GM19239 (cell line): ENCODE measurements around the gene ZBED6.
"Not testable (repeated sequence)": the region's sequence is repeated elsewhere in the genome, so short reads cannot be mapped to it uniquely, and the experiment has no call there.

Experiments
- DNase-seq: peaks from one replicate; pipeline ENCODE4 v3.0.0; 2011; ENCODE audit warnings: low spot score; ENCODE audit not compliant: insufficient read length
- FAIRE-seq: peaks from 2 replicates; lab custom pipeline; 2011; peaks lifted over from hg19 to GRCh38; lab: Jason Lieb, UNC

ZBED6 gene

DNA sequence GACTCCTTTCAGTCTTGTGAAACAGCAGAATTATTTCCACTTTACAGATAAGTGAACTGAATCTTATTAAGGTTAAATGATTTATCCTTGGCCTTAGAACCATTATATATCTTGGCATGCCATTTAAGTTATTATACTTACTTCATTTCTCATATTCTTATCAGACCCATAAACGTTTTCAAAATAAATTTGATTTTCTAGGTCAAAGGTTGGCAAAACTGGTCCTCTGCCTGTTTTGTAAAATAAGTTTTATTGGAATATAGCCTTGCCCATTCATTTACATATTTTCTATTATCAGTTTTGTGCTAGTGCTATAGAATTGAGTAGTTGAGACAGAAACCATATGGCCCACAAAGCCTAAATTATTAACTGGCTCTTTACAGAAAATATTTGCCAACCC, 33.1 kb downstream of the ZBED6 start:
- DNase-seq (no peak), FAIRE-seq (no peak)

DNA sequence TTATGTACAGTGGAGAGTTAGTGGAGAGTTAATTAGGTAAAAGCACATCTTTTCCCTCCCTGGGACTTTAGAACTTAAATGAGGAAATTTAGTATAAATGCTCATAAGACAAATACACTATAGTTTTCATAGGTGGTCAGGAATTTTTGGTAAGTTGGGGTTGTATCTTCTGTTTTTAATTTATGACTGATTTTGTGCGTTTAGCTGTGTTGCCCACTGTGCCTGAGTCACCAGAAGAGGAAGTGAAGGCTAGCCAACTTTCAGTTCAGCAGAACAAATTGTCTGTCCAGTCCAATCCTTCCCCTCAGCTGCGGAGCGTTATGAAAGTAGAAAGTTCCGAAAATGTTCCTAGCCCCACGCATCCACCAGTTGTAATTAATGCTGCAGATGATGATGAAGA, 33.8 kb downstream of the ZBED6 start:
- not testable (repeated sequence) for DNase-seq, FAIRE-seq

DNA sequence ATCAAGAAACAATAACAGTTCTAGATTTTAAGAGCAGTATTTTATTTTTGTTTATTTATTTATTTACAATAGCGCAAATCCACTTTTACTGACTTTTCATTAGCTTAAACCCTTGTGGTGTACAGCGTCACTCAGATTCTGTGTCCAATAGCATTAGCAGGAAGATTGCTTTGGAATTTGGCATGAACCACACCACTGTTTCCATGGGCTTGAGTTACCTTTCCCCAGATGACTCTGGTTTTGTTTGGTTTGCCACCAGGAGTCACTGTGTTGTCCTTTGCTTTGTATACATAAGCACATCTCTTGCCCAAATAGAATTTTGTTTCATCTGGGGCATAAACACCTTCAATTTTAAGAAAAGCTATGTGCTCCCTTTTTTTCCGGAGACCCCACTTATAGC, 40.1 kb downstream of the ZBED6 start:
- no peak for FAIRE-seq
- no peak for DNase-seq

DNA sequence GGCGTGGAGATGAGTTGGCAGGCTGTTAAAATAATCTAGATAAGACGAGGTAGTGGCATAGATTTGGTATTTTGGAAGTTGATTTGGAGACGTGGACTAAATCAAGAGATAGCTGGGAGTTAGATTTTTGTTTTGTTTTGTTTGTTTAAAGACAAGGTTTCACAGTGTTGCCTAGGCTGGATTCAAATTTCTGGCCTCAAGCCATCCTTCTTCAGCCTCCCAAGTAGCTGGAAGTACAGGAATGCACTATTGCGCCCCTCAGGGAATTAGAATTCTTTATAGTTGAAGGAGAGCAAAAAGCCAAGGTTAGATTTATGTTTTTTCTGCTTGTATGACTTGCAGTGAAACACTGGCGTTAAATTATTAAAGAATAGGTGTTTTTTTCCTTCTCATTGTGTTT, 43.7 kb downstream of the ZBED6 start:
- DNase-seq (no peak), FAIRE-seq (no peak)

DNA sequence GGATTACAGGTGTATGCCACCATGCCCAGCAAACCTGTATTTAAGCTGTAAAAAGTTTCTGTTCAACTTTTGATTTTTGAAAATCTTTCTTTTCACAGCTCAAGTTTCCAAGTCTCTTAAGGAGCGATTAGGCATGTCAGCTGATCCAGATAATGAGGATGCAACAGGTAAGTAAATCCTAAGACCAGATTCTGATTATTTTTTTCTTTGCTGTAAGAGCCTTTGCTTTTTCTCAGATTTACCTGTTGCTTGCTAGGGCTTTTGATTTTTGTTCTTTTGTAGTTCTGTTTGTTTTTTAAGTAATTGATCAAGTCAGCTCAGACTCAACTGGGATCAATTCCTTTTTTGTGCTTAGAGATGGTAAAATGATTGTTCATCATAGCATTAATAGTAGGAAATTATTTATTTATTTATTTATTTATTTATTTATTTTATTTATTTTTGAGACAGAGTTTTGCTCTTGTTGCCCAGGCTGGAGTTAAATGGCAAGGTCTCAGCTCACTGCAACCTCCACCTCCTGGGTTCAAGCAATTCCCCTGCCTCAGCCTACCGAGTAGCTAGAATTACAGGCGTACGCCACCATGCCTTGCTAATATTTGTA, 44.9 kb downstream of the ZBED6 start:
- no peak for FAIRE-seq

DNA sequence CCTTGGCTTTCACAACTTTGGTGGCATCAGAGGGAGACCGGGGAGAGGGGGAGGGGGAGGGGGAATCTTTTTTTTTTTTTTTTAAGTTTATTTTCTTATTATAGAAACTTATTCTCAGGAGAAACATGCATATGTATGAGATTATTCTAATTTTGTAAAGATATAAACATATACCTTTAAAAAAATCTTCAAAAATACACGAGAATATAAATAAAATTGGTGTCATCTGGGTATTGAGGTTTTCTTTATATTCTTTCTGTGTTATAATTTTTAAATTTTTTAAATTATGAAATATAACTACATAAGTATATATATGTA, 47.1 kb downstream of the ZBED6 start:
- FAIRE-seq = no peak

More for the DNA sequence above, 44.9 kb downstream of the ZBED6 start:
- DNase-seq = no peak

DNA sequence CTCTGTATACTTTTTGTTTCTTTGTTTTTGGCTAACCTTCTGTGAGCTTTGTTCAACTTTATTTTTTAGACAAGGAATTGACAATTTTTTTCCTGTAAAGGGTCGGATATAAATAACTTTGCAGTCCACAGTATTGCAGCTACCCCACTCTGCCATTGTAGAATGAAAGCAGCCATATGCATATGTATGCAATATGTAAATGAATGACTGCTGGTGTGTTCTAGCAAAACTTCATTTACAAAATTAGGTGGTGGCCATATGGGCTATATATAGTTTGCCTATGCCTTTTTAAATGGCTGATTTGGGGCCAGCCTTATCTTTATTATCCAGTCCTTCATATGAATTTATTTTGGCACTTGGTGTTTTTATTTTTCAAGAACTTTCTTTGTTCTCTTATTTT, 48.0 kb downstream of the ZBED6 start:
- FAIRE-seq (no peak), DNase-seq (no peak)

More for the DNA sequence above, 47.1 kb downstream of the ZBED6 start:
- DNase-seq = no peak
